Breast epithelium (tissue), 4 donors: ENCODE data around the gene CCDC82. TPM values are rescaled to one million over a fixed set of nuclear protein-coding genes. Genes with fewer than 3 reads are reported as not detected.

Source experiments
- DNase-seq, 2 donors: peaks; one replicate each; pipeline ENCODE4 v3.0.0-alpha.2; 2019; ENCODE audit warnings: low spot score in 2 of 2
- H3K27ac ChIP-seq, 2 donors: fragments of 200-600 bp; sonication (generic) in 1 of 2; one replicate each; pipeline ENCODE4 v1.5.1; 2016 to 2019; ENCODE audit warnings: mild to moderate bottlenecking in 1 of 2
- H3K27me3 ChIP-seq, 2 donors: fragments of 200-600 bp; sonication (generic) in 1 of 2; one replicate each; pipeline versions ENCODE4 v1.5.1 to v1.6.0; 2017 to 2019; ENCODE audit warnings: control low read depth in 1 of 2, mild to moderate bottlenecking in 1 of 2
- H3K36me3 ChIP-seq: fragments of 200-600 bp; one replicate; pipeline ENCODE4 v1.5.1; 2019
- H3K4me1 ChIP-seq, 2 donors: fragments of 200-600 bp; sonication (generic); one replicate each; pipeline ENCODE4 v1.5.1; 2016 to 2019; ENCODE audit warnings: control low read depth in 1 of 2
- H3K4me3 ChIP-seq, 3 donors: fragments of 200-600 bp; sonication (generic); 1 replicate in 2 of 3; 2 replicates in 1 of 3; pipeline ENCODE4 v1.5.1; 2016 to 2019; ENCODE audit warnings: mild to moderate bottlenecking in 3 of 3, moderate library complexity in 2 of 3
- H3K9me3 ChIP-seq, 2 donors: fragments of 200-600 bp; sonication (generic) in 1 of 2; one replicate each; pipeline ENCODE4 v1.5.1; 2016 to 2019; ENCODE audit warnings: control low read depth in 1 of 2
- CTCF ChIP-seq, 3 donors: fragments of 450-650 bp; IDR thresholded peaks; one replicate each; pipeline ENCODE4 v1.5.1; 2016 to 2017; ENCODE audit warnings: antibody characterized with exemption in 3 of 3, mild to moderate bottlenecking in 3 of 3, moderate library complexity in 3 of 3
- POLR2A ChIP-seq: fragments of 450-650 bp; IDR thresholded peaks from one replicate; pipeline ENCODE4 v1.6.1; 2016; ENCODE audit warnings: antibody characterized with exemption, mild to moderate bottlenecking, moderate library complexity
- POLR2AphosphoS5 ChIP-seq, 3 donors: sonication (generic); formaldehyde crosslinking; IDR thresholded peaks; one replicate each; pipeline ENCODE4 v1.6.1; 2017; ENCODE audit warnings: antibody characterized with exemption in 3 of 3
- intact Hi-C: fragments of 100-400 bp; cut with DNase I; formaldehyde crosslinking; loops from one replicate; pipeline ENCODE4 v1.15.1; 2023; ENCODE audit warnings: low total_unique reads
- total RNA-seq, 3 donors: library from RNA; depleted of rRNA; stranded (reverse); fragments of >200 nt; gene quantifications; one replicate each; pipeline ENCODE4 v1.1.0, GENCODE V29; 2016

CCDC82 gene
- total RNA-seq, 3 donors from 2014 or later: 27.2 to 30.7 (median 29.5) TPM

GRCh38 chr11:96384156-96384555 lies 5.6 kb downstream of the CCDC82 start:
- no peaks in the 10 kb centered on the region for H3K36me3 ChIP-seq
- intact Hi-C loops: no loop called here
- no peak for DNase-seq
- no peaks in the 10 kb centered on the region for H3K9me3 ChIP-seq
- no peak overlapping the region for H3K27ac ChIP-seq
- H3K27me3 ChIP-seq: no peaks in the 10 kb centered on the region
- peaks cover 0 to 12% of the 10 kb centered on the region in 2 donors for H3K4me1 ChIP-seq
- no peak for TF ChIP-seq POLR2A
- TF ChIP-seq CTCF (IDR thresholded peaks at IDR 0.05): no peak
- TF ChIP-seq POLR2AphosphoS5 (IDR thresholded peaks at IDR 0.05): no peak
- H3K4me3 ChIP-seq: no peak overlapping the region

- Histone ChIP-seq H3K27ac (no peak overlapping the region), H3K4me1 (no peaks in the 10 kb centered on the region), H3K9me3 (no peaks in the 10 kb centered on the region), H3K27me3 (no peaks in the 10 kb centered on the region), H3K4me3 (no peak overlapping the region), H3K36me3 (peaks cover 3% of the 10 kb centered on the region)
- intact Hi-C loops: no loop called here
- DNase-seq: no peak
- TF ChIP-seq CTCF (IDR thresholded peaks at IDR 0.05): no peak
- no peak for TF ChIP-seq POLR2A
- no peak for TF ChIP-seq POLR2AphosphoS5 (IDR thresholded peaks at IDR 0.05)
These were observed 12.9 kb downstream of the CCDC82 start for GRCh38 chr11:96376796-96377195.

- TF ChIP-seq POLR2AphosphoS5 (IDR thresholded peaks at IDR 0.05) (no peak), POLR2A (no peak), CTCF (IDR thresholded peaks at IDR 0.05) (no peak)
- intact Hi-C loops: no loop called here
- no peak overlapping the region for H3K4me3 ChIP-seq
- DNase-seq: no peak
- H3K9me3 ChIP-seq: no peaks in the 10 kb centered on the region
- no peak overlapping the region for H3K27ac ChIP-seq
- H3K4me1 ChIP-seq: no peaks in the 10 kb centered on the region
- no peaks in the 10 kb centered on the region for H3K27me3 ChIP-seq
- peaks cover 4% of the 10 kb centered on the region for H3K36me3 ChIP-seq
These were observed 15.9 kb downstream of the CCDC82 start for GRCh38 chr11:96373826-96374225.

GRCh38 chr11:96367342-96367741 lies 22.4 kb downstream of the CCDC82 start:
- no peak for DNase-seq
- Histone ChIP-seq H3K27ac (no peak overlapping the region), H3K36me3 (peaks cover 4% of the 10 kb centered on the region), H3K4me3 (no peak overlapping the region), H3K4me1 (no peaks in the 10 kb centered on the region), H3K9me3 (no peaks in the 10 kb centered on the region), H3K27me3 (no peaks in the 10 kb centered on the region)
- intact Hi-C loops: no loop called here
- TF ChIP-seq POLR2A (no peak), CTCF (IDR thresholded peaks at IDR 0.05) (no peak), POLR2AphosphoS5 (IDR thresholded peaks at IDR 0.05) (no peak)

GRCh38 chr11:96366024-96366423 lies 23.7 kb downstream of the CCDC82 start:
- Histone ChIP-seq H3K27me3 (no peaks in the 10 kb centered on the region), H3K27ac (no peak overlapping the region), H3K4me1 (no peaks in the 10 kb centered on the region), H3K36me3 (no peaks in the 10 kb centered on the region), H3K4me3 (no peak overlapping the region), H3K9me3 (no peaks in the 10 kb centered on the region)
- intact Hi-C loops: no loop called here
- TF ChIP-seq POLR2AphosphoS5 (IDR thresholded peaks at IDR 0.05): no peak
- no peak for TF ChIP-seq POLR2A
- TF ChIP-seq CTCF (IDR thresholded peaks at IDR 0.05): no peak
- no peak for DNase-seq
